Mesothelial cell of epicardium (in vitro differentiated cells): ENCODE data around the gene TMEM44. TPM values are rescaled to one million over a fixed set of nuclear protein-coding genes. Genes with fewer than 3 reads are reported as not detected.
"Not testable (repeated sequence)": the region's sequence is repeated elsewhere in the genome, so short reads cannot be mapped to it uniquely, and the experiment has no call there.

Experiments used
- DNase-seq, 2 experiments: peaks; one replicate each; pipeline ENCODE4 v3.0.0; 2021; ENCODE audit warnings: low spot score in 2 of 2; ENCODE audit not compliant: unreplicated experiment in 2 of 2
- H3K27ac Mint-ChIP-seq: 2 replicates; pipeline ENCODE4 v1.8.0; 2021; ENCODE audit warnings: mixed read lengths
- H3K27me3 Mint-ChIP-seq: 2 replicates; pipeline ENCODE4 v1.8.0; 2021; ENCODE audit warnings: low read depth, mixed read lengths
- H3K36me3 Mint-ChIP-seq: 2 replicates; pipeline ENCODE4 v1.8.0; 2021; ENCODE audit warnings: mixed read lengths
- H3K4me1 Mint-ChIP-seq: 2 replicates; pipeline ENCODE4 v1.8.0; 2021; ENCODE audit warnings: mixed read lengths
- H3K4me3 Mint-ChIP-seq: 2 replicates; pipeline ENCODE4 v1.8.0; 2021; ENCODE audit warnings: mild to moderate bottlenecking, moderate library complexity, mixed read lengths
- H3K9me3 Mint-ChIP-seq: 2 replicates; pipeline ENCODE4 v1.8.0; 2021; ENCODE audit warnings: mixed read lengths
- CTCF ChIP-seq: fragments of 200-600 bp; sonication (generic); IDR thresholded peaks from one replicate; pipeline ENCODE4 v1.5.0; 2021; ENCODE audit warnings: antibody characterized with exemption; ENCODE audit not compliant: unreplicated experiment
- total RNA-seq: library from RNA; stranded (reverse); gene quantifications from 3 replicates; pipeline ENCODE4 v1.2.1, GENCODE V29; 2021

Gene TMEM44
- total RNA-seq, 1 donor from 2014 or later = 27.9 TPM

DNA sequence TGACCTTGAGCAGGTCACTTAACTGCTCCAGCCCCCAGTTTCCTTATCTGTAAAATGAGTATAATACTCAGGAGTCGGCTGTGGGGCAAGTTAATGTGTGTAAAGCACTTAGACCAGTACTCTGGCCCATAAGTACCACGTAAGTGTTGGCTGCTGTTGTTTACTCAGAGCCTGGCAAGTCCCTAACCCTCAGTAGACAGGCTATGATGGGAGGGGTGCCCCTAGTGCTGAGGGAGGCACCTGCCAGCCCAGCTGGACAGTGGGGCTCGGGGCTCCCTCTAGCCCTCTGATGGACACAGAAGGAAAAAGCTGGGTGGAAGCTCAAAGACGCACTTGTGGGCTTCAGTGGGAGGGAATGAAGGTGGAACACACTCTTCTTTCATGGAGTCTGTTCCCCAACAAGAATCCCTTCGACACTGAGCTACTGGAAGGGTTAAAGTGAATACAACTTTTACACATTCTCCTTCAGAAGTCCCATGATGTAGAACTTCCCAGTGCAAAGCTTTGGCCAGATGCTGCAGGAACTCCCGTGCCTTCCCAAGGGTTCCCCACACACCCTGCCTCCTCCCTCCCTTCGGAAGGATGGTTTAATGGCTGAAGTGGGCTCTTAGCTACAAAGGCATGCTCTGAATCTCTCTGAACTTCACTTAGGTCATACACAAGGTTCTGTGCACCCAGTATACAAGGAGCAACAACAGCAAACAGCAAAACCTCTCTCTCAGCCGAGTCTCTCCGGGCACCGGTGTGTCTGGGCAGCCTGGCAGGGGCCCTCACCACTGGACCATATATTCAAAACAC, 25.4 kb downstream of the TMEM44 start:
- H3K27me3 Mint-ChIP-seq = no peaks in the 10 kb centered on the region
- no peak overlapping the region for H3K4me3 Mint-ChIP-seq
- H3K9me3 Mint-ChIP-seq = peaks cover 4% of the 10 kb centered on the region
- no peak for DNase-seq
- no peak for TF ChIP-seq CTCF
- peaks cover 4% of the 10 kb centered on the region for H3K4me1 Mint-ChIP-seq
- H3K36me3 Mint-ChIP-seq = peaks cover 25% of the 10 kb centered on the region
- no peak overlapping the region for H3K27ac Mint-ChIP-seq

- no peaks in the 10 kb centered on the region for H3K27me3 Mint-ChIP-seq
- peaks cover 11% of the 10 kb centered on the region for H3K4me1 Mint-ChIP-seq
- no peak overlapping the region for H3K27ac Mint-ChIP-seq
- peaks cover 22% of the 10 kb centered on the region for H3K36me3 Mint-ChIP-seq
- no peak overlapping the region for H3K4me3 Mint-ChIP-seq
- TF ChIP-seq CTCF = no peak
- H3K9me3 Mint-ChIP-seq = peaks cover 4% of the 10 kb centered on the region
- DNase-seq = no peak
These were observed 26.3 kb downstream of the TMEM44 start for GRCh38 chr3:194606941-194607340.

- Mint-ChIP-seq H3K9me3 (peaks cover 4% of the 10 kb centered on the region), H3K4me3 (no peak overlapping the region), H3K27ac (no peak overlapping the region), H3K36me3 (peaks cover 24% of the 10 kb centered on the region), H3K4me1 (peaks cover 15% of the 10 kb centered on the region), H3K27me3 (no peaks in the 10 kb centered on the region)
- no peak for DNase-seq
- TF ChIP-seq CTCF = no peak
These were observed 27.1 kb downstream of the TMEM44 start for GRCh38 chr3:194606163-194606562.

DNA sequence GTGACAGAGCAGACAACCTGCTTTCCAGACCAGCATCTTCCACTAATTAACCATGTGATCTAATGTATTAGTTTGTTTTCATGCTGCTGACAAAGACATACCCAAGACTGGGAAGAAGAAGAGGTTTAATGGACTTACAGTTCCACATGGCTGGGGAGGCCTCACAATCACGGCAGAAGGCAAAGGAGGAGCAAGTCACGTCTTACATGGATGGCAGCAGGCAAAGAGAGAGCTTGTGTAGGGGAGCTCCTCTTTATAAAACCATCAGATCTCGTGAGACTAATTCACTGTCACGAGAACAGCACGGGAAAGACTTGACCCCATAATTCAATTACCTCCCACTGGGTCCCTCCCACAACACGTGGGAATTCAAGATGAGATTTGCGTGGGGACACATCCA, 27.9 kb downstream of the TMEM44 start:
- not testable (repeated sequence) for H3K4me3 Mint-ChIP-seq, H3K27me3 Mint-ChIP-seq, H3K27ac Mint-ChIP-seq, DNase-seq, H3K9me3 Mint-ChIP-seq
- peaks cover 18% of the 10 kb centered on the region for H3K4me1 Mint-ChIP-seq
- H3K36me3 Mint-ChIP-seq = peaks cover 17% of the 10 kb centered on the region

GRCh38 chr3:194604837-194605236, 28.4 kb downstream of the TMEM44 start:
- Mint-ChIP-seq H3K36me3 (peaks cover 15% of the 10 kb centered on the region), H3K27me3 (no peaks in the 10 kb centered on the region), H3K27ac (no peak overlapping the region), H3K4me1 (peaks cover 18% of the 10 kb centered on the region), H3K4me3 (no peak overlapping the region), H3K9me3 (peaks cover 4% of the 10 kb centered on the region)
- DNase-seq = no peak
- TF ChIP-seq CTCF = no peak

DNA sequence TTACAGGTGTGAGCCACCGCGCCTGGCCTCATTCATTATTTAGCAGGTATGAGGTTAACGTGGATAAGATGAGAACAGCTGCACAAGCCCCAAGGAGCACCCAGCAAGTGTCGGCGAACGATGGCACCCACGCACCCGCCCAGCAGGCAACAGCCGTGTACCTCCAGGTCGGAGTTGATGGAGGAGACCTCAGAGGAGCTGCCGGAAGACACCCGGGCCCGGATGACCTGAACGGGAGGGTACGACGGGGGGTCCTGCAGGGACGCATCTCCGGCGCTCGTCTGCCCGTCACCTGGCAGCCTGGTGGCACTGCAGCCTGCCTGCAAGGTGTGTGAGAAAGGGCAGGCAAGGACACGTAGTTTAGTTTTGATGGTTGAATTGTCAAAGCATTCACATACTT, 29.1 kb downstream of the TMEM44 start:
- DNase-seq = no peak
- H3K4me3 Mint-ChIP-seq = no peak overlapping the region
- no peak overlapping the region for H3K27ac Mint-ChIP-seq
- H3K27me3 Mint-ChIP-seq = no peaks in the 10 kb centered on the region
- no peak for TF ChIP-seq CTCF
- H3K36me3 Mint-ChIP-seq = peaks cover 15% of the 10 kb centered on the region
- H3K4me1 Mint-ChIP-seq = peaks cover 18% of the 10 kb centered on the region
- H3K9me3 Mint-ChIP-seq = peaks cover 4% of the 10 kb centered on the region
